Measurements from ENCODE around the gene STK32C.

The STK32C gene

GRCh38 chr10:132347211-132347930 lies 39.6 kb upstream of the STK32C start:
- no peak overlapping the region for H3K4me3 ChIP-seq (replicated peaks; ENCODE audit: low read depth, low read length)
- no peak for DNase-seq (ENCODE audit: low read depth)
- no peak for TF ChIP-seq CTCF (IDR thresholded peaks at IDR 0.05; ENCODE audit: low read length, missing control alignments)

DNA sequence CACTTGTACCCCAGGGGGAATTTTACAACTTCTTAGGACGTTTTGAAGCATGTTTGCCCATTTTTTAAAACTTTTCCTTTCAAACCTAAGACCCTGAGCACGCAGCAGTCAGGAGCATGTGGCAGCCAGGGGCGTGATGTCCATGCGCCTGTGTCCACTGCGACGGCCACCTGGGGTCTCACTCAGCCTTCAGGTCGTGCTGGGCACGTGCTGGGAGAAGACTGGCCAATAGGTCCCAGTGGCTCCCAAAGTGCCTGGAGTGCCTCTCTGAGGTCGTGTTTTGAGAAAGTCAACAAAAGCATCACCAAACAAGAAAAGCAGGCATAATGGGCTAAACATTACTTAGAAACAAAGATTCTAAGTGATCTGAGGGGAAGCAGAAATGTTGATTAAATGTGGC lies 39.1 kb upstream of the STK32C start:
- TF ChIP-seq CTCF (IDR thresholded peaks at IDR 0.05; ENCODE audit: low read length, missing control alignments): no peak
- no peak overlapping the region for H3K4me3 ChIP-seq (replicated peaks; ENCODE audit: low read depth, low read length)
- no peak for DNase-seq (ENCODE audit: low read depth)

DNA sequence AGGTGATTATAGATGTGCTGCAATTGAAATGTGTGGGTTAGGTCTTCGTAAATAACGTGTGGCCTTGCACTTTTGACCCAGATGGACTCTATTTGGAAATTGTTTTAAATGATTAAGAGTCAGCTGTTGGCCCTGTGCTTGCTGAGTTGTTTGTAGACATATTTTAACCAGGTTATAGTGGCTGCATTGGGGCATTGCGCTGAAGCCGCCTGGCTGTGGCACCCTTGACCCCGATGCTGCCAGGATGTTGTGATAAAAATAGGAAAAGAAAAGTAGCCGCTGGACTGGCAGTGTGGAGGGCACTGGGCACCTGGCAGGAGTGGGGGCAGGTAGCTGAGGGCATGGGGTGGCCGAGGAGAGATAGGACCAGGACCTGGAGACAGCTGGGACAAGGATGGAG lies 37.6 kb upstream of the STK32C start:
- no peak overlapping the region for H3K4me3 ChIP-seq (replicated peaks; ENCODE audit: low read depth, low read length)
- no peak for DNase-seq (ENCODE audit: low read depth)
- no peak for TF ChIP-seq CTCF (IDR thresholded peaks at IDR 0.05; ENCODE audit: low read length, missing control alignments)

GRCh38 chr10:132344386-132344785 lies 36.6 kb upstream of the STK32C start:
- DNase-seq (ENCODE audit: low read depth): no peak

DNA sequence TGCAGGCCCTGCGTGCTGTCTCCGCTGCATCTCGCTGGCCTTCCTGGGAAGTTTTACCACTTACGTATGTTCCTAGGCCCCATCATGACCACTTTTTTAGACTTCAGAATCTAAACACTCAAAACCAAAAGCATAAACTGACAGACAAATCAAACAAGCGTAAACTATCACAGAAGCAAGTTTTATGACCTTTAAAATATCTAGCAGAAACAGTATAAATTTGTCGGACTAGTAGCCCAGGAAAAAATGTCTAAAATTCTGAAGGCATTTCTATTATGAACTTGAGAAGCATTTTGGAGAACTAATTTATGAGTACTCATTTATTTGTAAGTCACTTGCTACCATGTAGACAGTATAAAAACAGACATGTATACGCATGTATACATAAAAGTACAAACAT lies 34.8 kb upstream of the STK32C start:
- H3K4me3 ChIP-seq (replicated peaks; ENCODE audit: low read depth, low read length): no peak overlapping the region
- TF ChIP-seq CTCF (IDR thresholded peaks at IDR 0.05; ENCODE audit: low read length, missing control alignments): no peak
- no peak for DNase-seq (ENCODE audit: low read depth)

More at GRCh38 chr10:132344386-132344785, 36.6 kb upstream of the STK32C start:
- H3K4me3 ChIP-seq (replicated peaks; ENCODE audit: low read depth, low read length): no peak overlapping the region
- no peak for TF ChIP-seq CTCF (IDR thresholded peaks at IDR 0.05; ENCODE audit: low read length, missing control alignments)

GRCh38 chr10:132341781-132342180 lies 34.0 kb upstream of the STK32C start:
- no peak for TF ChIP-seq CTCF (IDR thresholded peaks at IDR 0.05; ENCODE audit: low read length, missing control alignments)
- H3K4me3 ChIP-seq (replicated peaks; ENCODE audit: low read depth, low read length): no peak overlapping the region
- no peak for DNase-seq (ENCODE audit: low read depth)

DNA sequence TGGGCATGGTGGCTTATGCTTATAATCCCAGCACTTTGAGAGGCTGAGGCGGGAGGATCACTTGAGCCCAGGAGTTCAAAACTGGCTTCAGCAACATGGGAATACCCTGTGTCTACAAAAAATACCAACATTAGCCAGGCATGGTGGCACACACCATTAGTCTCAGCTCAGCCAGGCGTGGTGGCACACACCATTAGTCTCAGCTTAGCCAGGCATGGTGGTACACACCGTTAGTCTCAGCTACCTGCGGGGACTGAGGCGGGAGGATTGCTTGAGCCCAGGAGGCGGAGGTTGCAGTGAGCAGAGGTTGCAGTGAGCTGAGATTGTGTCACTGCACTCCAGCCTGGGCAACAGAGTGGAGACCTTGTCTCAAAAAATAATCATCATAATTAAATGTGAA lies 33.3 kb upstream of the STK32C start:
- DNase-seq (ENCODE audit: low read depth): no peak
- H3K4me3 ChIP-seq (replicated peaks; ENCODE audit: low read depth, low read length): no peak overlapping the region
- TF ChIP-seq CTCF (IDR thresholded peaks at IDR 0.05; ENCODE audit: low read length, missing control alignments): no peak

Measured in fibroblast of pulmonary artery (primary cell).